ENCODE measurements around the gene SLC30A1.

SLC30A1 gene

DNA sequence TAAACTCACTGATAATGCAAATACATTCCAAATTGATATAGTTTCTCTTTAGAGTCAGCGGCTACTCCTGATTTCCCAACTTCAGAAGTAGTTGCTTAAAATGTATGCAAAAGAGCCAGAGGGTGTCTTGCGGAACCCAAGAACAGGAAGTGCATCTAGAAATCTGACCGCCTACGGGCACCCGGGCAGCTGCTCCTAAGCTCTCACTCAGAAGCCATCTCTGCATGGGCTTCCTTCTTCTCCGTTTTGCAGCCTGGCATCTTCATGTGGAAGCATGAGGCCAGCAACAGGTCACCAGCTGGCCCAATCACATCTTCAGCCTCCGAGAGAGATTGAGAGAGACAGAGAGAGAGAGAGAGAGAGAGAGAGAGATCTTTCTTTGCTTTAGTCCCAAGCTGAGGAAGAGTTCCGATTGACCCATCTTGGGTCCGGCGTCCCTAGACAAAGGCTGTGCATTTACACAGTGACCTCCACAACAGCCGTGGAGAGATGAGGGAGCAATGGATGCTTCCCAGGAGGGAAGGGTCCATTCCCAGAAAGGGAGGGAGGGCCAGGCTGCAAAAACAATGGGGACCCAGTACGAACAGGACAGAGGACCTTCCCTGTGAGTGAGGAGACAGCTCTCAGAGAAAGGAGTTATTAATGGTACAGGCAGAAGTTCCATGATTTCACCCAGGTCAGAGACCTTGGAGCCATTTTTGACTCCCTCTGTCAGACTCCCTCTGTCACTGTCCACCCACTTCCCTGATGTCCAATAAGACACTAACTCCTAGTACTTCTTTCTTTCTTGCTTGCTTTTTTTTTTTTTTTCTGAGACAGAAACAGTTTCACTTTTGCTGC lies 28.2 kb upstream of the SLC30A1 start:
- DNase-seq: peak in 1 of 5 donors; percentile 54

DNA sequence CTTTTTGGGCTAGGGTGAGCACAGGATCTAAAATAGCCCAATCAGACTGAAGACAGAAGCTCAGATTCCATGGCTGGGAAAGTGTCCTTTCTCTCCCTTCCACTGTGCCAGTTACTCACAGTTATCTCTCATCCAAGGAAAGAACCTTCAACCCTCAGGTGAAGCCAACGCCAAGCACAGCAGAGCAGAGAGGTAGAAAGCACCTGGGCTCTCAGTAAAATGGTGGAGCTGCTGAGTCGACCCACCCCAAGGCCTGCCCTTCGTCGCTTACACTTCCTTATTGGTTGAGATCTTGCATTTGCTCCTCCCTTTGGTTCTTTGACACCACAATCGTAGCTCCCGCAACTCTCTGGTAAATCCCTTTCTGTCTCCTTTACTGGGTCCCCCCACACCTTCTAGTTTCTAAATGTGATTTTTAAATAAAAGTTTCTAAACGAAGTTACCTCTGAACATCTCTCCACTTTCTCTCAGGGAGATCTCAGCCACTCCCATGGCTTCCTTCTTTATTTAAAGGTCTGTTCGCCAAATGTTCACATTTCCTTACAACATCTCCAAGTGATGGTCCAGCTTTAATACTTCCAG lies 27.5 kb upstream of the SLC30A1 start:
- DNase-seq: peak in 2 of 5 donors; percentile 8 to 18

DNA sequence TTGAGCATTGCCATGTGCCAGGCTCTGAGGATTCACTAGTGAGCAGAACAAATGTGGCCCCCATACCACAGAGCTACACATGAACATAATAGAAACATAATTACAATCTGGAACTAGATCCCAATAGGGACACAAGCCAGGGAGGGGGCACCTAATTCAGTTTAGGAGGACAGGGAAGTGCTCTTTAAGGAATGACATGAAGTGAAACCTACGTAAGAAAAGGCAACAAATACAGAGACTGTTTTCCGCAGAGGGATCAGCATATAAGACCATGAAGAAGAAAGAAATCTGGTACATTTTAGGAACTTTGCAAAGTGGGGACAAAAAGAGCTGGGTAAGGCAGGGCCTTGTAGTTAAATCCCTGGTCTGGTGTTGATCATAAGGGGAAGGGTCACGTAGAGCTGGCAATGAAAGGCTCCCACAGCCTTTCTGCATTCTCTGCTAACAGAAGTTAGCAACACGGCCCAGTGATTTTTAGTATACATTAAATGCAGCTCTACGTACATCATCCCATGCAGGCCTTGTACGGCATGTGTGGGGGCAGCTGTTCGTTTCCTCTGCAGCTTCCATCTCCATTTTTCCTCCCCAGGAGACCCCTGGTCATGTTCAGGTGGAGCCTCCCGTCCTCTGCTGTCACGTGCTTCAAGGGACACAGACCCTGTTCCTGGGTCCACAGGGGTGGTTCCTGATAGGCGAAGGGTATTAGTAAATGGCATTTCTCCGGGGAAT lies 26.8 kb upstream of the SLC30A1 start:
- DNase-seq: no peak

DNA sequence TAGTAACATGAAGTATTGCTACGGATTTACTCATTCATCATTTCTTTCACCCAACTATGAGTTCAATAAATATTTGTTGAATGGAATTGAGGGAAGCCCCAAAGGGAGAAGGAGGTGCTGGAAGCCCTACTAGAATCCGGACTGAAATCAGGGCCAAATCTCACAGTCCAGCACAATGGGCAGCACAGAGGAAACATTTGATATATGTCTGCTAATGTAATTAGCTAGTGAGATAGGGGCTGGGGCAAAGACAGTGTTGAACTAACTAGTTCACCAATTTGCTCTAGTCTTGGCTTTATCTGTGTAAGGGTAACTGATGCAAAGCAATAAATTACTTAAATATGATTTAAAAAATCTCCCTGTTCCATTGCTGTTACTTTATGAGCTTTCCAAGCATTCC lies 26.1 kb upstream of the SLC30A1 start:
- no peak for DNase-seq

DNA sequence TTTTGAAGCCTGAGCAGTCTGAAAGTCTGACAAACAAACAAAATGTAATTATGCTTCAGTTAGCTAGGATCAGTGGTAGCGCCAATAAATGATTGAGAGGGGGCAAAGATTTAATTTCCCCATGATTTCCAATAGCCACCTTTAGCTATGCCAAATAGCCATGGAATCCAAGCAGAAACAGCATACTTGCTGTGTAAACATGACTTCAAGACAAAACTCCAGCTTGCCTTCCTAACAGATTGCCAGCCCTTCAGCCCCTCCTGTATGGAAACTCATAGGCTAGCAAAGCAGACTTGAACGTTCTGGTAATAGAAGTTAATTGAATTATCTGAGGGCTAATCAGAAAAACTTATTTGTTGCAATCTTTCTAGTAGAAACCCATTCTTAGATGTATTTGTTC lies 25.6 kb upstream of the SLC30A1 start:
- no peak for DNase-seq

DNA sequence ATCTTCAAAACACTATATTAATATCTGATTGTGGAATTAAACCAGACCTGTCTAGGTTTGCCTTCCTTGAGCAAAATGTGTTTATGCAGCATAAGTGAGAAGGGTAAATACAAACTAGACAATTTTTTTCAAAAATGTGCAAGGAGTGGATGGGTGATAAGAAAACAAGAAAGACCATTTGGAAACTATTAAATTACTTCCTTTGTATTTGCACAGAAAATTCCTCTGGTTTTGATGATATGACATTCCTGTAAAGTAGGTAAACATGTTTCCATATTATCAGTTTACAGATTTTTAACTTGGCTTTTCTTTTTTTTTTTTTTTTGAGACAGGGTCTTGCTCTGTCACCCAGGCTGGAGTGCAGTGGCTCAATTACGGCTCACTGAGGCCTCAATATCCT lies 24.8 kb upstream of the SLC30A1 start:
- DNase-seq: no peak

DNA sequence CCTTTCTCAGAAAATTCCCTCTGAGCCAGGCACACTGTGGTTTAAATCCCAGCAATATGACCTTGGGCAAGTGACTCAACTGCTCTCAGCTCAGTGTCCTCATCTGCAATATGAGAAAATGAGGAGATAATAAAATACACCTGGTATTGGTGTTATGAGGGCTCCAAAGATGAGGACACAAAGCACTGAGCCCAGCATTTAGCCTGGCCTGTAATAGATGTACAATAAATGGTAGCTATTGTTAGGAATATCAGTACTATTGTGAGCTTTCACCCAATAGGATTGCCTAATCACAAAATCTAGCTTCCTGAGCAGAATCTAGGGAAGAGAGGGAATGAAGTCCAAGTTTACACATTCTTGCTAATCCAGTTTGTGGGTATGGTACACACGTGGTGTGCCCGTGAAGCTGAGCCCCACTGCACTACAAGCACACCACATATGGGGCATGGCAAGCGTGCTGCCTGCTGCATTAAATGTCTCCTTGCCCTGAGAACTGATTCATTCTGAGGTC lies 24.3 kb upstream of the SLC30A1 start:
- DNase-seq: no peak

DNA sequence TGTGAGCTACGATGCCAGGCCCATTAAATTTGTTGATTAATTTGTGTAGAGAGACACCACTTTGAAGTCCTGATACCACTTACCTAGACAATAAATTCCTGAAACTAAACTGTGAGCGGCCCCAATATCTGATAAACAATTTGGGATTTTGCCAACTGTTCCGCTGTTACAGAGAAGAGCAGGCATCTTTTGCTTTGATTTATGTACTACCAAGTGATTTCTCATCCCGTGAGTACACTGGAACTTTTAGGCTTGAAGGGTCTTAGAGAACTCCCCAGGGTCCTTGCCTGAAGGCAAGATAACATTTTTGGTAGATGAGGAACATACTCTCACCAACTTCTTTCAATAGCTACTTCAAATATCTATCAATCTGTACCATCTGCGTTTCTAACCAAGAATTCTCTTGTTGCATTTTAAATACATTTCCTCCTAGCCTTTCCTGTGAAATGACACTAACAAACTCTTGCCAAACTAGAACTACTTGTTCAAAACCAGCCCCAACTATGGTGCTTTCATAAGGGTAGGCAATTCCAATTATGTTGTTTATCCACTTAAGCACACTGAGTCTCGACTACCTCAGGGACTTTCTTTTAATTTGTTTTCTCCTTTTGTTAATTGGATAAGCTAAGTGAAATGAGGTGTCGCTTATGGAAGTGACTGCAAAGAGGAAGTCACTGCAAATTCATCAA lies 23.2 kb upstream of the SLC30A1 start:
- DNase-seq: no peak

DNA sequence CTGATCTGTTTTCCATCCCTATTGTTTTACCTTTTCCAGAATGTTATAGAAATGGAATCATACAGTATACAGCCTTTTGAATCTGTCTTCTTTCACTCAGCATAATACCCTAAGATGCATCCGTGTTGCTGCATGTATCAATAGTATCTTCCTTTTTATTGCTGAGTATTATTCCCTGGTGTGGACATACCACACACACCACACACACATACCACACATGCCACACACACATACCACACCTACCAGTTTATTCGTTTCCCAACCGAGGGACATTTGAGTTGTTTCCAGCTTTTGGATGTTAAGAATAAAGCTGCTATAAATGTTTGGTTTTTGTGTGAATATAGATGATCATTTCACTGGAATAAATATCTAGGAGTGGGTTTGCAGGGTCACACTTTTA lies 22.2 kb upstream of the SLC30A1 start:
- DNase-seq: no peak

DNA sequence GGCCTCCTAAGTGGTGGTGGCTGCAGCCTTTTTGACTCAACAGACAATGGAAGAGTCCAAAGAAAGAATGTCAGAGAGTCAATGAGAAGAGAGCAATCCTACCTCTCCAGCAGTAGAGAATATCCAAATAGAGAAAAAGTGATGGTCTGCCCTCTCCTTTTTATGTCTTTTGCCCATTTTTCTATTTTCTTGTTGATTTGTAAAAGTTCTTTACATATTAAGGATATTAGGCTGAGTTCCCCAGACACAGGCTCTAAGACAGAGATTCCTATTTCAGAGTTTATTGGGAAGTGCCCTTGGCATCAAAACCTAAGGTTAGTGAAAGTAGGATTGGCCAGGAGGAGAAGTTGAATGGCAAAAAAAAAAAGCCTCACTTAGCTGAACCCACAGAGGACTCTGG lies 20.3 kb upstream of the SLC30A1 start:
- no peak for DNase-seq

DNA sequence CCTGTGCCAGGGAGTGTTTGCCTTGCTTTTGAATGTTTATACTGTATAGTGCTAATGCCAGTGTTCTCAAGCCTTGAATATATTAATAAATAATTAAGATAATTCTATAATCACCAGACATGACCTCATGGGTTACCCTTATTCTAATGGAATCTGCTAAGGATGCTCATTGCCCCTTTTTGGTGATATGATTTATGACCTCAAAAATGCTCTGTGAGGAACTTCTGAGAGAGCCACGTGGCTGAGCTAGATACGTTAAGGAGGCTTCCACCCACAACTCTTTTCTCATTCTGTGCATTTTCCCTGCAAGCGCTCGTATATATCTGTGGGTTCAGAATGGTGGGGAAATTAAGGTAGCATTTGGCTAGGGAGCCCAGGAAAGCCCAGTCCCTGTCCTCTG lies 19.6 kb upstream of the SLC30A1 start:
- no peak for DNase-seq

DNA sequence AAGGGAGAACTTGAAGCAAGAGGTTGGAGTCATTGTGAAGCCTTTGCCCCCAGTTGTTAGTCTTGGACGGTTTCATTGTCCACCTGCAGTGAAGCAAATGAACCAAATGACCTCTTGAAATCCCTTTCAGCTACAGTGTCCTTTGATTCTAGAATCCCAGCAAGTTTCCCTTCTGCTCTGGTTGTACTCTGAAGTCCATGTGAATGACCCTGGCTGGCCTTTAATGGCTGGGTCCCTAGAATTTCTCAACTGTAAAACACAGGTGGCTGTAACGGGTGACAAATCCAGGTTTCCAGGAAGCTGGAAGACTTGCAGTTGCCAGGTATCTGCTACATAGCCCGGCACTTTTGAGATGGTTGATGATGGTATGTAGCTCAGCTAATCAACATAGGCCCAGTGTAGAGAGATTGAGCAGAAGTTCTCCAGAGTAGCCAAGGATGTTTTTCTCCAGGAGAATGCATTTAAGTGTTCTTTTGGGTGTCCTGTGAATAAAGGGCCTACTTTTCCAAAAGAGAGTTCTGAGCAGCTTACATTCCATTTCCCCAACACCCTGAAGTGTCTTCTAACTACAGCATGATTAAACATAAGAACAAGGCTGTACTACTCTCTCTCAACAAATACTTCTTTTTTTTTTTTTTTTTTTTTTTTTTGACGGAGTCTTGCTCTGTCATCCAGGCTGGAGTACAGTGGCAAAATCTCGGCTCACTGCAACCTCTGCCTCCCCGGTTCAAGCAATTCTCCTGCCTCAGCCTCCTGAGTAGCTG lies 17.6 kb upstream of the SLC30A1 start:
- DNase-seq: no peak

DNA sequence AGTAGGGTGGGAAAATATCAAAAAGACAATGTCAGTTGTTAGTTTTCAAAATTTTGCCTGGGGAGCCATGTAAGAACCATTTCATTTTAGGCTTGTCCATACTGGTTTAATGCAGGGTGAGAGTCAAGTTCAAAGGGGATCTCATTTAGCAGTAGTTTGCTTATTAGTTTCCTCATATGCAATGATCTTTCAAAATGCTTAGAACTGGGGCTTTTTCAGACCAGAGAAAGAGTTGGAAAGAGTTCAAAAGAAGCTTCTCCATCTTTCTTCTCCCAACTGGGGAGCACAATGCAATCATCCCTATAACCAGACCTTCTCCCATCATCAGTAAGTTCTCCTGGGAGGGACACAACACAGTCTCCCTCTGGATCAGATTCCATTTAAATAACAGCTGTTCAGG lies 16.5 kb upstream of the SLC30A1 start:
- DNase-seq: no peak

DNA sequence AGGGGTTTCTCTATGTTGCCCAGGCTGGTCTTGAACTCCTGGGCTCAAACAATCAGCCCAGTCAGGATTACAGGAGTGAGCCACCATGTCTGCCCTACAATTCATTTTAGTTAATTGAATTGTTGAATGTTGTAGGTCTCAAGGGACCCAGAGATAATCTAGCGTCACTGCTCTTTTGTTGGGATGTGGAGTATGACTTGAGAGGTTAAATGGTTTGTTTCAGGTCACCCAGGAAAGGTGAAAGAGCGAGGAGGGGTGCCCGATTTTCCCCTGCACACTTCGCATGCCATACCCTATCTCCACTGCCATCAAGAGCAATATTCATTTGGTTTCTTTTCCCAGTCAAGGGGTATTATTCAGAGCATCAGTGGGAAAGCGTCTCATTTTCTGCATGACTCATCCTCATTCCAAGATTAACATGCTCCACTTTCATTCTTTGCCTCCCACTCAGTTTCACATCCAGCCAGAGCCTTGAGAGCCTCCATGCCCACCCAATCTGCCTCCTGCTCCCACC lies 13.1 kb upstream of the SLC30A1 start:
- DNase-seq: no peak

DNA sequence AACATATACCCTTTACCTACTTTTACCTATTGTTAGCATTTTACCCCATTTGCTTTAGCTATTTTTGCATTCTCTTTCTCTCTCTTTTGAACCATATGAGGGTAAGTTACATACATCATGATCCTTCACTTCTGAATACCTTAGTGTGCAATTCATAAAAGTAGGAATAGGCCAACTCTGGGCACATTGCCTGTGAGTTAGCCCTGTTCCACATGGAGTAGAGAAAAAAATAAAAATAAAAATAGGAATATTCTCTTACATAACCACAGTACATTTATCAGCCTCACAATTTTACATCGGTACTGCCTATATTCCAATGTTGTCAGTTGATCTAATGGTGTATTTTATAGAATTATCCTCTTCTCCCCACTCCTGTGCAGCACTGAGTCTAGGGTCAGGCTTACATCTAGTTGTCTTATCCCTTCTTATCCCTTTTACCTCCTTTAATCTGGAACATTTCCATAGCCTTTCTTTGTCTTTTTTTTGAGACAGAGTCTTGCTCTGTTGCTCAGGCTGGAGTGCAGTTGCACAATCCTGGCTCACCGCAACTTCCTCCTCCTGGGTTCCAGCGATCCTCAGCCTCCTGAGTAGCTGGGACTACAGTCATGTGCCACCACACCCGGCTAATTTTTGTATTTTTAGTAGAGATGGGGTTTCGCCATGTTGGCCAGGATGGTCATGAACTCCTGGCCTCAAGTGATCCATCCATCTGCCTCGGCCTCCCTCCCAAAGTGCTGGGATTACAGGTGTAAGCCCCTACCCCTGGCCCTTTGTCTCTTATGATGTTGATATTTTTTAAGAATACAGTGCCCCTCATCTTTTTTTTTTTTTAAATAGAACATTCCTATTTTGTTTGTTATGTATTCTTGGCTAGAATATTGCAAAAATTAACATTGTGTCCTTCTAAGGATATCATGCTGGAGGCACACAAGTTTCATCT lies 11.1 kb upstream of the SLC30A1 start:
- DNase-seq: no peak

DNA sequence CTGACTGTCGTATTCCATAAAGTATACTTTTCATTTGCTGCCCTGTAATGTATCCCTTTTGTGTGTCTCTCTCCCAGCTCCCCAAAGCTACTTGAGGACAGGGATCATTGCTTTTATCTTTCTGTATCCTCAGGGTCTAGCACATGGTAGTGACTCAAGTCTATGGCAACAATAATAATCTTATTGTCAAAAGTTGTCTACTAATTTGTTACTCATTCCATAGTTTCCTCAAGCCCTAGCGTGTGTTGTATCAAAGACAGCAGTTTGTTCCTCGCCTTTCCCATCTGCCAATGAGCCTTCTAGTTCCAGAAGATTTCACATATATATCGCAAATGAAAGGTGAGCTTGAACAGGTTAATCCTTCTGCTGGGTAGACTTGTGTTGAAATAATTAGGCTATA lies 9.8 kb upstream of the SLC30A1 start:
- no peak for DNase-seq

DNA sequence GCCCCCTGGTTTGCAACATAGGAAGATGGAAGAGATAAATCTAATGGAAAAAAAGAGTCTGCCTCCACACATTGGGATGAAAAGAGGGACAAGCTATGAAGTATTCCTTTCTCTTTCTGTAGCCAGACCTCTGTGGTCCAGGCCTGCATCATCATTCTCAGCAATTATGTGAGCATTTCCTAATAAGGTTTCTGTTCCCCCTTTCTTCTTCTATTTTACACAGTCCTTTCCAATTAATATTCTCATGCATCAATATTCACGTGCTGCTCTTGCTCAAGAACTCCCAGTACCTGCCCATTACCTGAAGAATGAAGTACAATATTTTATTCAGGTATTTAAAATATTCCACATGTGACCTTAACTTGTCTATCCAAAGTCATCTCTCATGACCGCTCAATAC lies 8.2 kb upstream of the SLC30A1 start:
- DNase-seq: no peak

DNA sequence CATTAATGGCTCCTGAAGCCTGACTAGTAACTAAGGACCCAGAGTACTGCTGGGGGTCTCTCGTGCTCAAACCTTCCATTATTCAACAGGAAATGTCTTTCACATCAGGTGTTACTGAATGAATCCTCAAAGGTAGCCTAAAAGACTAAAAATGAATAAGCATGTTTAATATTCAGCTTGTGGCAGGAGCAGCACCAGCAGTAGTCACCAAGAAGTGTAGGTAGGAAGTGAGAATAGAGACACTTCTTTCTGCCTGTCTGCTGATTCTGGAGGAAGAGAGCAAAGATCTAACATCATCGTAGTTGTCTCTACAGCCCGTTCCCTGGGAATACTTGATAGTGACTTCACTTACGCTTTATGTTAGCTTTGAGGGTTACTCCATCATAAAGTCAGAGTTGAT lies 7.6 kb upstream of the SLC30A1 start:
- no peak for DNase-seq

DNA sequence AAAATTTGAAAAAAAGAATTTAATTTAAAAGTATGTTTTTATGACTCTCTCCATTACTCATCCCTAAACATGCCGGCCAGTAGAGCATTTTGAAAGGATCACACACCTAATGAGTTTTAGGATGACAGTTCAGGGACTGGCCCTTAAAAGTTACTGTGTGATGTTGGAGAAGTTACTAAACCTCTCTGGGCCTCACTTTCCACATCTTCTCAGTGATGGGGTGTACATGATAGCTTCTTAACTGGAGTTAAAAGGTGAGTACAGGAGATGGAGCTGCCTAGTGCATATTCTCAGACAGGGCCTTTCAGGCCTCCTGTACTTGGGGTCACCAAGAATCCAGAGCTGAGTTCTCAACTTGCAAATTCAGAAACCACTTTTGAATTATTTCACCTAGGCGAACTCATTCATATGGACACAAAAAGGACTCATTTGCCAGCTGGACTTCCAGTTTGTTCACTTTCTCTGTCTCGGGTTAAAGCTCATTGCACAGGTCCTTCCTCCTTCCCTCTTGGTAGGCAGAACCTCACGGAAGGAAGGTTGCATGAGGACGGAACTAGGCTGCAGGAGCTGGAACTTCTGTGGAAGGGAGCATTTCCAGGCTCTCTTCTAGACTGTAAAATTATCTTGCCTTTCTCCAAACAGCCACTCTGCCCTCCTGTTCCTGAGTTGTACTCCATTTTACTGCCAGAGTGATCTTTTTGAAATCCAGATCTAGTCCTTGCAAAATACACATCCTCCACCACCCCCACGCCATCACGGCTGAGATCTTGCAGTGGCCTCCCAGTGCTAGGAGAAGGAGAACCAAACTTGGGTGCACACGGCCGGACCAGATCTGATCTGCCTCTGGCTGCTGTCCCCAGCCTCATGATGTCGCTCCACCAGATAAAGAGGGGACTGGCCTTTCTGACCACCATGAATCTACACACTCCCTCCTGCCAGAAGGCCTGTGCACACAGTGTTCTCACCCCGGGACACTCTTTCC lies 4.3 kb upstream of the SLC30A1 start:
- no peak for DNase-seq

DNA sequence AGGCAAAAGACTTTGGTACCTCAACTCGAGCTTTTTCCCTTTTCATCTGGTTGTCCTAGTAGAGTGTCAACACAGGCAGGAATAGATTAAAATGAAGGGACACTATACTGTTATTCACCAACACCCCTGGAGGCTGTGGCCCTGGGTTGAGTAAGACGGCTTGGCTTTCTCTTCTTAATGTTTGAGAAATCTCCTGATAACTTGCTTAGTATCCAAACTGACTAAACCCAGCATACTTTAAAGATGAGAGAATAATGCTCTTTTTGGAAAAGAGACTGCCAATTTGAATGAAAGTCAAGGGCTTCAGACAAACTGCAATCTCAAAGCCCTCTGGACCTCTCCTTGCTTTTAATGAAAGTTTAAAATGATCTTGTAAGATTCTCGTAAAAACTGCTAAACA lies 2.6 kb upstream of the SLC30A1 start:
- DNase-seq: no peak
